OCI-LY1 (cell line): ENCODE results near the gene FARP1.
"Not testable (repeated sequence)": the region's sequence is repeated elsewhere in the genome, so short reads cannot be mapped to it uniquely, and the experiment has no call there.

Experiments used
- EZH2 ChIP-seq: fragments of 200-600 bp; sonication (generic), shearing (Covaris generic); IDR thresholded peaks from 2 replicates; pipeline ENCODE4 v1.8.0; 2017; ENCODE audit warnings: borderline replicate concordance, mixed run types, mild to moderate bottlenecking, antibody characterized with exemption, low read length, moderate library complexity, mixed read lengths
- TF ChIP-seq, protein P1 (sequence below): fragments of 200-600 bp; sonication (generic), shearing (Covaris generic); IDR thresholded peaks from 2 replicates; pipeline ENCODE4 v1.5.1; 2017; ENCODE audit warnings: mild to moderate bottlenecking, antibody characterized with exemption, low read length, moderate library complexity, mixed read lengths

DNA sequence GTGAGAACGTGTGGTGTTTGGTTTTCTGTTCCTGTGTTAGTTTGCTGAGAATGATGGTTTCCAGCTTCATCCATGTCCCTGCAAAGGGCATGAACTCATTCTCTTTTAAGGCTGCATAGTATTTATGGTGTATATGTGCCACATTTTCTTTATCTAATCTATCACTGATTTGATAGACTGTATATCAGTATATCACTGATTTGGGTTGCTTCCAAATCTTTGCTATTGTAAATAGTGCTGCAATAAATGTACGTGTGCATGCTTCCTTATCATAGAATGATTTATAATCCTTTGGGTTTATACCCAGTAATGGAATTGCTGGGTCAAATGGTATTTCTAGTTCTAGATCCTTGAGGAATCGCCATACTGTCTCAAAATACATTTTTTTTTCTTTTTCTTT lies 128.8 kb downstream of the FARP1 start:
- TF ChIP-seq, protein P1, sequence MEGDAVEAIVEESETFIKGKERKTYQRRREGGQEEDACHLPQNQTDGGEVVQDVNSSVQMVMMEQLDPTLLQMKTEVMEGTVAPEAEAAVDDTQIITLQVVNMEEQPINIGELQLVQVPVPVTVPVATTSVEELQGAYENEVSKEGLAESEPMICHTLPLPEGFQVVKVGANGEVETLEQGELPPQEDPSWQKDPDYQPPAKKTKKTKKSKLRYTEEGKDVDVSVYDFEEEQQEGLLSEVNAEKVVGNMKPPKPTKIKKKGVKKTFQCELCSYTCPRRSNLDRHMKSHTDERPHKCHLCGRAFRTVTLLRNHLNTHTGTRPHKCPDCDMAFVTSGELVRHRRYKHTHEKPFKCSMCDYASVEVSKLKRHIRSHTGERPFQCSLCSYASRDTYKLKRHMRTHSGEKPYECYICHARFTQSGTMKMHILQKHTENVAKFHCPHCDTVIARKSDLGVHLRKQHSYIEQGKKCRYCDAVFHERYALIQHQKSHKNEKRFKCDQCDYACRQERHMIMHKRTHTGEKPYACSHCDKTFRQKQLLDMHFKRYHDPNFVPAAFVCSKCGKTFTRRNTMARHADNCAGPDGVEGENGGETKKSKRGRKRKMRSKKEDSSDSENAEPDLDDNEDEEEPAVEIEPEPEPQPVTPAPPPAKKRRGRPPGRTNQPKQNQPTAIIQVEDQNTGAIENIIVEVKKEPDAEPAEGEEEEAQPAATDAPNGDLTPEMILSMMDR: not testable (repeated sequence)
- TF ChIP-seq EZH2: not testable (repeated sequence)
